GM23338 (cell line): ENCODE measurements around the gene RP9. TPM values are rescaled to one million over a fixed set of nuclear protein-coding genes. Genes with fewer than 3 reads are reported as not detected.

Source experiments
- ATAC-seq: fragments of 200-7000 bp; cut with Tn5 transposase; 3 replicates; pipeline ENCODE4 v1.9.1; 2020
- DNase-seq: peaks from one replicate; pipeline ENCODE4 v3.0.0-alpha.2; 2015; ENCODE audit warnings: low spot score
- H2AFZ ChIP-seq: fragments of 200-600 bp; sonication (generic); 2 replicates; pipeline ENCODE4 v1.8.0; 2016; ENCODE audit warnings: antibody characterized with exemption, mild to moderate bottlenecking, moderate library complexity
- H3F3A ChIP-seq: fragments of 200-600 bp; sonication (generic); replicated peaks from 2 replicates; pipeline ENCODE4 v1.8.0; 2017; ENCODE audit warnings: antibody characterized with exemption, mixed run types, low read depth
- H3K27ac ChIP-seq: fragments of 200-600 bp; sonication (generic); 2 replicates; pipeline ENCODE4 v1.6.1; 2016; ENCODE audit warnings: low read depth
- H3K27me3 ChIP-seq: fragments of 200-600 bp; sonication (generic); 2 replicates; pipeline ENCODE4 v1.8.0; 2016; ENCODE audit warnings: mild to moderate bottlenecking, mixed run types, moderate library complexity; ENCODE audit not compliant: insufficient read depth
- H3K36me3 ChIP-seq: fragments of 200-600 bp; sonication (generic); 2 replicates; pipeline ENCODE4 v1.8.0; 2016; ENCODE audit warnings: mild to moderate bottlenecking; ENCODE audit not compliant: insufficient read depth
- H3K4me1 ChIP-seq: fragments of 200-600 bp; sonication (generic); 2 replicates; pipeline ENCODE4 v1.8.0; 2016; ENCODE audit warnings: mild to moderate bottlenecking, moderate library complexity; ENCODE audit not compliant: insufficient read depth
- H3K4me2 ChIP-seq: fragments of 200-600 bp; sonication (generic); 2 replicates; pipeline ENCODE4 v1.7.1; 2017; ENCODE audit warnings: mixed run types
- H3K4me3 ChIP-seq: fragments of 200-600 bp; sonication (generic); 2 replicates; pipeline ENCODE4 v1.6.1; 2016; ENCODE audit warnings: mixed run types
- H3K79me2 ChIP-seq: fragments of 200-600 bp; sonication (generic); replicated peaks from 2 replicates; pipeline ENCODE4 v1.8.0; 2017; ENCODE audit warnings: mild to moderate bottlenecking; ENCODE audit not compliant: insufficient read depth
- H3K9me2 ChIP-seq: fragments of 200-600 bp; sonication (generic); 2 replicates; pipeline ENCODE4 v1.8.0; 2017; ENCODE audit not compliant: insufficient read depth
- H4K20me1 ChIP-seq: fragments of 200-600 bp; sonication (generic); replicated peaks from 2 replicates; pipeline ENCODE4 v1.8.0; 2017; ENCODE audit warnings: mild to moderate bottlenecking; ENCODE audit not compliant: insufficient read depth
- H3K27ac Mint-ChIP-seq: 2 replicates; pipeline ENCODE4 v1.8.0; 2020; ENCODE audit warnings: inconsistent platforms, mild to moderate bottlenecking, moderate library complexity, mixed read lengths
- H3K27me3 Mint-ChIP-seq: 3 replicates; pipeline ENCODE4 v1.8.0; 2022; ENCODE audit warnings: low read depth, mild to moderate bottlenecking, moderate library complexity, mixed read lengths, inconsistent platforms; ENCODE audit not compliant: insufficient read depth, poor library complexity
- H3K36me3 Mint-ChIP-seq: 3 replicates; pipeline ENCODE4 v1.8.0; 2021; ENCODE audit warnings: low read depth, mild to moderate bottlenecking, inconsistent platforms, moderate library complexity, mixed read lengths
- H3K4me1 Mint-ChIP-seq: 3 replicates; pipeline ENCODE4 v1.8.0; 2020; ENCODE audit warnings: mild to moderate bottlenecking, inconsistent platforms, mixed read lengths
- H3K4me3 Mint-ChIP-seq: 3 replicates; pipeline ENCODE4 v1.8.0; 2021; ENCODE audit warnings: moderate library complexity, mild to moderate bottlenecking, inconsistent platforms, mixed read lengths
- H3K9me3 Mint-ChIP-seq: 3 replicates; pipeline ENCODE4 v1.8.0; 2020; ENCODE audit warnings: moderate library complexity, mild to moderate bottlenecking, inconsistent platforms, mixed read lengths
- CREB1 ChIP-seq: fragments of 250-450 bp; sonication (Bioruptor Pico); IDR thresholded peaks from 2 replicates; pipeline ENCODE4 v1.5.0; 2020; ENCODE audit warnings: low read depth, mild to moderate bottlenecking, moderate library complexity
- CTCF ChIP-seq, 2 experiments: fragments of 200-600 bp in 1 of 2; sonication (generic) in 1 of 2; conservative IDR thresholded peaks; 2 replicates each; pipeline versions ENCODE4 v1.5.1 to v1.6.1; 2016 to 2017; ENCODE audit warnings: antibody characterized with exemption in 2 of 2, low read depth in 2 of 2, mild to moderate bottlenecking in 2 of 2, moderate library complexity in 1 of 2
- EZH2phosphoT487 ChIP-seq: fragments of 200-600 bp; sonication (generic); IDR thresholded peaks from one replicate; pipeline ENCODE4 v1.8.1; 2018; ENCODE audit warnings: antibody characterized with exemption; ENCODE audit not compliant: unreplicated experiment
- JUNB ChIP-seq: IDR thresholded peaks from one replicate; pipeline ENCODE4 v1.6.1; 2016; ENCODE audit warnings: antibody characterized with exemption; ENCODE audit not compliant: unreplicated experiment
- NANOG ChIP-seq: IDR thresholded peaks from 2 replicates; pipeline ENCODE4 v1.6.1; 2016; ENCODE audit warnings: antibody characterized with exemption, borderline replicate concordance
- POLR2AphosphoS5 ChIP-seq: IDR thresholded peaks from 2 replicates; pipeline ENCODE4 v1.6.1; 2016; ENCODE audit warnings: antibody characterized with exemption, low read depth
- STAT1 ChIP-seq: IDR thresholded peaks from one replicate; pipeline ENCODE4 v1.6.1; 2016; ENCODE audit warnings: antibody characterized with exemption; ENCODE audit not compliant: unreplicated experiment
- ZNF462 ChIP-seq: fragments of 250-450 bp; sonication (Bioruptor Pico); IDR thresholded peaks from 2 replicates; pipeline ENCODE4 v1.5.0; 2020; ENCODE audit warnings: mild to moderate bottlenecking, moderate library complexity
- polyA plus RNA-seq: library from polyadenylated mRNA; unstranded; fragments of >200 nt; fragmentation: Nextera tagmentation; extraction: Ambion mirVana; gene quantifications from 2 replicates; pipeline ENCODE4 v1.2.1, GENCODE V29; 2016
- total RNA-seq: library from RNA; depleted of rRNA; stranded (reverse); fragments of >200 nt; shearing (Covaris generic); gene quantifications from 2 replicates; pipeline ENCODE4 v1.2.3, GENCODE V29; 2014

Gene RP9
- total and polyA plus RNA-seq, 2 experiments from 2014 or later = 8.7 to 43.2 TPM

GRCh38 chr7:33072471-33072870, 36.7 kb downstream of the RP9 start:
- H3K4me2 ChIP-seq = no peak overlapping the region

GRCh38 chr7:33070831-33071230, 38.4 kb downstream of the RP9 start:
- Mint-ChIP-seq H3K4me3 (no peak overlapping the region), H3K4me1 (peaks cover 7% of the 10 kb centered on the region), H3K36me3 (peaks cover 27% of the 10 kb centered on the region), H3K27me3 (peaks cover 2% of the 10 kb centered on the region), H3K27ac (no peak overlapping the region), H3K9me3 (peaks cover 51% of the 10 kb centered on the region)
- Histone ChIP-seq H3K4me2 (no peak overlapping the region), H3K36me3 (no peaks in the 10 kb centered on the region), H3F3A (no peaks in the 10 kb centered on the region), H3K27me3 (no peaks in the 10 kb centered on the region), H2AFZ (no peak overlapping the region), H3K4me3 (no peak overlapping the region), H3K27ac (no peak overlapping the region), H3K9me2 (peaks cover 4% of the 10 kb centered on the region; the same call in 1 of the 2 replicates), H3K4me1 (peaks cover 3% of the 10 kb centered on the region; the same call in 1 of the 2 replicates), H4K20me1 (no peaks in the 10 kb centered on the region), H3K79me2 (no peaks in the 10 kb centered on the region)
- ATAC-seq (no peak), DNase-seq (no peak)
- TF ChIP-seq ZNF462 (CRISPR knock-in tag) (no peak), CREB1 (CRISPR knock-in tag) (no peak), CTCF (conservative IDR thresholded peaks at IDR 0.05; ENCODE audit: low read depth in 2 of 2) (no peak), EZH2phosphoT487 (no peak), STAT1 (no peak), JUNB (no peak)

More at GRCh38 chr7:33072471-33072870, 36.7 kb downstream of the RP9 start:
- no peak for ATAC-seq
- Histone ChIP-seq H3K79me2 (no peaks in the 10 kb centered on the region), H3K36me3 (no peaks in the 10 kb centered on the region), H3K4me3 (no peak overlapping the region), H4K20me1 (no peaks in the 10 kb centered on the region), H2AFZ (no peak overlapping the region), H3K27me3 (no peaks in the 10 kb centered on the region), H3K4me1 (peaks cover 18% of the 10 kb centered on the region; the same call in 1 of the 2 replicates), H3K27ac (no peak overlapping the region), H3K9me2 (no peaks in the 10 kb centered on the region), H3F3A (no peaks in the 10 kb centered on the region)
- H3K4me3 Mint-ChIP-seq = no peak overlapping the region
- peaks cover 19% of the 10 kb centered on the region; the same call in 2 of the 3 replicates for H3K36me3 Mint-ChIP-seq
- H3K4me1 Mint-ChIP-seq = peaks cover 15% of the 10 kb centered on the region
- no peak overlapping the region for H3K27ac Mint-ChIP-seq
- TF ChIP-seq CTCF (conservative IDR thresholded peaks at IDR 0.05; ENCODE audit: low read depth in 2 of 2) (no peak), POLR2AphosphoS5 (no peak), STAT1 (no peak), NANOG (no peak)
- H3K9me3 Mint-ChIP-seq = peaks cover 40% of the 10 kb centered on the region
- H3K27me3 Mint-ChIP-seq = peaks cover 2% of the 10 kb centered on the region
- DNase-seq = no peak
